Loucy (cell line): ENCODE results near the gene DLL4.

ENCODE experiments used
- H2AFZ ChIP-seq: fragments of 200-600 bp; sonication (generic); 2 replicates; pipeline ENCODE4 v1.6.0; 2016; ENCODE audit warnings: antibody characterized with exemption, mild to moderate bottlenecking, low read length, moderate library complexity
- H3F3A ChIP-seq: fragments of 200-600 bp; 2 replicates; pipeline ENCODE4 v1.6.0; 2016; ENCODE audit warnings: antibody characterized with exemption, low read depth, mild to moderate bottlenecking
- H3K27me3 ChIP-seq: fragments of 200-600 bp; sonication (generic); 2 replicates; pipeline ENCODE4 v1.6.1; 2014; ENCODE audit warnings: low read length, mild to moderate bottlenecking; ENCODE audit not compliant: insufficient read depth, poor library complexity, severe bottlenecking
- H3K36me3 ChIP-seq: fragments of 200-600 bp; sonication (generic); 2 replicates; pipeline ENCODE4 v1.6.1; 2016; ENCODE audit warnings: low read length; ENCODE audit not compliant: insufficient read depth
- H3K4me1 ChIP-seq: fragments of 200-600 bp; sonication (generic); 2 replicates; pipeline ENCODE4 v1.5.1; 2014; ENCODE audit warnings: low read length, mild to moderate bottlenecking; ENCODE audit not compliant: insufficient read depth, poor library complexity, severe bottlenecking
- H3K4me2 ChIP-seq: fragments of 200-600 bp; sonication (generic); 2 replicates; pipeline ENCODE4 v1.6.0; 2014; ENCODE audit warnings: antibody characterized with exemption, low read length, low read depth, mild to moderate bottlenecking; ENCODE audit not compliant: poor library complexity, severe bottlenecking
- H3K4me3 ChIP-seq: fragments of 200-600 bp; sonication (generic); 2 replicates; pipeline ENCODE4 v1.5.1; 2014; ENCODE audit warnings: low read length, mild to moderate bottlenecking, mixed read lengths; ENCODE audit not compliant: poor library complexity, severe bottlenecking
- H3K79me2 ChIP-seq: fragments of 200-600 bp; sonication (generic); 2 replicates; pipeline ENCODE4 v1.6.1; 2014; ENCODE audit warnings: low read length; ENCODE audit not compliant: insufficient read depth
- H3K9ac ChIP-seq: fragments of 200-600 bp; sonication (generic); 2 replicates; pipeline ENCODE4 v1.6.0; 2014; ENCODE audit warnings: mild to moderate bottlenecking, low read depth, low read length, moderate library complexity; ENCODE audit not compliant: poor library complexity, severe bottlenecking
- H3K9me2 ChIP-seq: fragments of 200-600 bp; sonication (generic); replicated peaks from 2 replicates; pipeline ENCODE4 v1.6.1; 2016; ENCODE audit warnings: low read depth, low read length, mixed read lengths
- H3K9me3 ChIP-seq: fragments of 200-600 bp; sonication (generic); 2 replicates; pipeline ENCODE4 v1.6.1; 2014; ENCODE audit warnings: mild to moderate bottlenecking, antibody characterized with exemption, low read length, low read depth; ENCODE audit not compliant: insufficient read depth
- H4K20me1 ChIP-seq: fragments of 200-600 bp; sonication (generic); 2 replicates; pipeline ENCODE4 v1.6.0; 2014; ENCODE audit warnings: antibody characterized with exemption, low read length, mild to moderate bottlenecking; ENCODE audit not compliant: insufficient read depth, poor library complexity, severe bottlenecking
- CTCF ChIP-seq: fragments of 200-600 bp; sonication (generic); conservative IDR thresholded peaks from 2 replicates; pipeline ENCODE4 v1.5.1; 2014; ENCODE audit warnings: mild to moderate bottlenecking, antibody characterized with exemption, low read length
- EZH2phosphoT487 ChIP-seq: fragments of 200-600 bp; IDR thresholded peaks from 2 replicates; pipeline ENCODE4 v1.6.1; 2018; ENCODE audit warnings: antibody characterized with exemption, mild to moderate bottlenecking, moderate library complexity, borderline replicate concordance

Gene DLL4

GRCh38 chr15:40985541-40986330 lies 56.6 kb downstream of the DLL4 start:
- TF ChIP-seq EZH2phosphoT487 (no peak), CTCF (no peak)
- peaks cover 86% of the 10 kb centered on the region for H3K36me3 ChIP-seq
- no peaks in the 10 kb centered on the region for H3K9me2 ChIP-seq
- H3K27me3 ChIP-seq = no peaks in the 10 kb centered on the region
- H3K79me2 ChIP-seq = no peaks in the 10 kb centered on the region
- no peak overlapping the region for H3K9ac ChIP-seq
- no peak overlapping the region for H3K4me2 ChIP-seq
- no peaks in the 10 kb centered on the region for H3K4me1 ChIP-seq
- H3K9me3 ChIP-seq = no peaks in the 10 kb centered on the region
- H4K20me1 ChIP-seq = no peaks in the 10 kb centered on the region
- H3F3A ChIP-seq = no peaks in the 10 kb centered on the region
- H2AFZ ChIP-seq = no peak overlapping the region
- H3K4me3 ChIP-seq = no peak overlapping the region

- Histone ChIP-seq H3K9me2 (no peaks in the 10 kb centered on the region), H3K4me3 (no peak overlapping the region), H3F3A (no peaks in the 10 kb centered on the region), H3K36me3 (peaks cover 83% of the 10 kb centered on the region), H3K9me3 (no peaks in the 10 kb centered on the region), H3K79me2 (no peaks in the 10 kb centered on the region), H3K4me2 (no peak overlapping the region), H4K20me1 (no peaks in the 10 kb centered on the region), H3K27me3 (no peaks in the 10 kb centered on the region), H3K4me1 (no peaks in the 10 kb centered on the region), H3K9ac (no peak overlapping the region), H2AFZ (no peak overlapping the region)
- TF ChIP-seq EZH2phosphoT487 = no peak
- no peak for TF ChIP-seq CTCF
Observed at GRCh38 chr15:40986820-40987219, 57.7 kb downstream of the DLL4 start.

- no peaks in the 10 kb centered on the region for H3K9me2 ChIP-seq
- no peaks in the 10 kb centered on the region for H3K4me1 ChIP-seq
- peaks cover 77% of the 10 kb centered on the region for H3K36me3 ChIP-seq
- no peak for TF ChIP-seq CTCF
- no peak for TF ChIP-seq EZH2phosphoT487
- H3F3A ChIP-seq = no peaks in the 10 kb centered on the region
- no peak overlapping the region for H3K9ac ChIP-seq
- no peak overlapping the region for H2AFZ ChIP-seq
- H3K27me3 ChIP-seq = no peaks in the 10 kb centered on the region
- no peak overlapping the region for H3K4me3 ChIP-seq
- no peaks in the 10 kb centered on the region for H3K79me2 ChIP-seq
- no peaks in the 10 kb centered on the region for H4K20me1 ChIP-seq
- H3K4me2 ChIP-seq = no peak overlapping the region
- no peaks in the 10 kb centered on the region for H3K9me3 ChIP-seq
Observed at GRCh38 chr15:40988156-40988555, 59.0 kb downstream of the DLL4 start.
